Measurements from ENCODE around the gene EXOC7.

Gene EXOC7

DNA sequence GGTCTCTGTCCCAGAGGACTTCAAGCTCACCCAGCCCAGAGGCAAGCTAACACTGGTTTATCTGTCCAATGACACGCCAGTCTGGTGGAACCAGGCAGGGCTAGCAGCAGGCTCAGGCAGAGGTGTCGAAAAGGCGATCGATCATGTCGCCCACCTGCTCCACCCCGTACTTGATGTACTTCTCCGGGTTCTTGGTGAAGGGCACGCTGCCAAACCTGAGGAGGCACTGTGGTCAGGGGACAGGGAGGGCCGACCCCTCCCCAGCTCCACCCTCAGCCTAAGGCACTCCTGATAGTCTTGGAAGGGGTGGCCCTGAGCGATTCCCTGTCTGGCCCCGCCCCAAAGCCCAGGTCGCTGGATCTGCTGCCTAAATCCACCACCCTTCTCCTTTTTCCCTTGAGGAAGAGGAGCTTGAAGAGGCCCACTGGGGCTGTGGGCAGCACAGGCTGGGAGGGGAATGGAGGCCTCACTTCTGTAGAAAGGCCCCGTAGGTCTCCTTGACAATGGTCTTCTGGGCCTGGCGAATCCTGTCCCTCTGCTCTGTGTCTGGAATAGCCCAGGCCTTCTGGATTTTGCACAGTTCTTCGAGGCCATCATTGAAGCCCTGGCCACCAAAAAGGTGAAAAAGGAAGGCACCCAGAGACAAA is 19.9 kb downstream of the EXOC7 start:
- no peak for DNase-seq (ENCODE audit: low spot score)
- TF ChIP-seq, protein P1, sequence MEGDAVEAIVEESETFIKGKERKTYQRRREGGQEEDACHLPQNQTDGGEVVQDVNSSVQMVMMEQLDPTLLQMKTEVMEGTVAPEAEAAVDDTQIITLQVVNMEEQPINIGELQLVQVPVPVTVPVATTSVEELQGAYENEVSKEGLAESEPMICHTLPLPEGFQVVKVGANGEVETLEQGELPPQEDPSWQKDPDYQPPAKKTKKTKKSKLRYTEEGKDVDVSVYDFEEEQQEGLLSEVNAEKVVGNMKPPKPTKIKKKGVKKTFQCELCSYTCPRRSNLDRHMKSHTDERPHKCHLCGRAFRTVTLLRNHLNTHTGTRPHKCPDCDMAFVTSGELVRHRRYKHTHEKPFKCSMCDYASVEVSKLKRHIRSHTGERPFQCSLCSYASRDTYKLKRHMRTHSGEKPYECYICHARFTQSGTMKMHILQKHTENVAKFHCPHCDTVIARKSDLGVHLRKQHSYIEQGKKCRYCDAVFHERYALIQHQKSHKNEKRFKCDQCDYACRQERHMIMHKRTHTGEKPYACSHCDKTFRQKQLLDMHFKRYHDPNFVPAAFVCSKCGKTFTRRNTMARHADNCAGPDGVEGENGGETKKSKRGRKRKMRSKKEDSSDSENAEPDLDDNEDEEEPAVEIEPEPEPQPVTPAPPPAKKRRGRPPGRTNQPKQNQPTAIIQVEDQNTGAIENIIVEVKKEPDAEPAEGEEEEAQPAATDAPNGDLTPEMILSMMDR (IDR thresholded peaks at IDR 0.05; ENCODE audit: extremely low read depth, insufficient read depth, missing control alignments): no peak
- in situ Hi-C loops (cut with MboI; ENCODE audit: low pct_unique_long_range_greater_than_20kb, low sequenced_read_pairs, unreplicated experiment): no loop called here

DNA sequence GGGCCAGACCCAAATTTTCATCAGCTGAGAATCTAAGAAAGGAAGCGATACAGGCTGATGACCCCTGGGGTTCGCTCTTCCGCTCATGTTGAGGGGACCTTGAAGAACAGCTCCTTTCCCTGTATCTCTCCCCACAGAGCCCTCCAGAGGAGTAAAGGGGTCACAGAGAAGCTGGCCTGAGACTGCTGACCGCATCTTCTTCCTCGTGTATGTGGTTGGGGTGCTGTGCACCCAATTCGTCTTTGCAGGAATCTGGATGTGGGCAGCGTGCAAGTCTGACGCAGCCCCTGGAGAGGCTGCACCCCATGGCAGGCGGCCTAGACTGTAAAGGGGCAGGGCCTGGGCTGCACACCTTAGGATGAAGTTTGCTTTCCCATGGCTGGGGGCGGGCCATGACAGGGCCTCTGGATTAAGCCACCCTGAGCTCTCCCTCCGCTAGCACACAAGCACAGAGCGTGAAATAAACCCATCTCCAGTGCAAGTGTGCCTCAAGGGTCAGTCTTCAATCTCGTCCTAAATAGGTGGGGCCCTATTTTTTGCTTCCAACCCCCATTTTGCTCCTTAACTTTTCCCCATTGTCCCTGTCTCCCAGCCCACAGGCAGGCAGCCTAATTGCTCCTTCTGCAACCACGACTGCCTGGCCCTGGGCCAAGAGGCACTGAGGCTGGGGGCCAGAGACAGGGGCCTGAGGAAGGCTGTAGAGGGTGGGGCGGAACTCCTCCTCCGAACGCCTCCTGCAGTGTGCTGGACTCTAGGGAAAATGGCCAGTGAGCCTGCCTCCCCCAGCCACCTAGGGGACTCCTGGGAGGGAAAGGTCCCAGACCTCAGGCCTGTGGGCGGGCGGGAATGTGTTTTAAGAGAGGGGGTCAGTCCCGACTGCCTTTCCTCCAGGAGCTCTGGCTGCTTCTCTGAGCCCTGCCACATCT is 21.0 kb downstream of the EXOC7 start:
- no peak for DNase-seq (ENCODE audit: low spot score)
- TF ChIP-seq, protein P1 (IDR thresholded peaks at IDR 0.05; ENCODE audit: extremely low read depth, insufficient read depth, missing control alignments): no peak
- in situ Hi-C loops (cut with MboI; ENCODE audit: low pct_unique_long_range_greater_than_20kb, low sequenced_read_pairs, unreplicated experiment): no loop called here

DNA sequence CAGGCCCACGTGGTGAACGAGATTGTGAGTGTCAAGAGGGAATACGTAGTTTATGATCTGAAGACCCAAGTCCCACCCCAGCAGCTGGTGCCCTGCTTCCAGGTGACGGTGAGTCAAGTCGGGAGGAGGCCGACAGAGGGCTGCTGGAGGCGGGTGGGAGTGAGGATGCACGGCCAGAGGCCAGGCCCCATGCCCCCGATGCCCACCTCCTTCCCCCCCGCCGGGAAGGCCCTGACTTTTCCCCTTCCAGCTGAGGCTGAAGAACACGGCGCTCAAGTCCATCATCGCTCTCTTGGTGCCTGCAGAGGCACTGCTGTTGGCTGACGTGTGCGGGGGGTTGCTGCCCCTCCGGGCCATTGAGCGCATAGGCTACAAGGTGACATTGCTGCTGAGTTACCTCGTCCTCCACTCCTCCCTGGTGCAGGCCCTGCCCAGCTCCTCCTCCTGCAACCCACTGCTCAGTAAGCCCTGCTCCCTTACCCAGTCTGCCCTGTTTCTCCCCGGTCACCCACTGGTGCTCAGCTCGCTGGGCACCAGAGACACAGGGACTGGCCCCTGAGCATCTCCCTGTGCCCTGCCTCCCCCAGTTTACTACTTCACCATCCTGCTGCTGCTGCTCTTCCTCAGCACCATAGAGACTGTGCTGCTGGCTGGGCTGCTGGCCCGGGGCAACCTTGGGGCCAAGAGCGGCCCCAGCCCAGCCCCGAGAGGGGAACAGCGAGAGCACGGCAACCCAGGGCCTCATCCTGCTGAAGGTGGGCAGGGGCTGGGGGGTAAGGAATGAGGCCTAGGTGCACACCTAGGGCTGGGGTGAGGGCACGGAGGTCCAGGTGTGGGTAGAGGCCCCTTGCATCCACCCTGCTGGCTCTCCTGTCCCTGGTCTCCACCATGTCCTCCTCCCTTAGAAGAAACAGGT is 22.0 kb downstream of the EXOC7 start:
- TF ChIP-seq, protein P1 (IDR thresholded peaks at IDR 0.05; ENCODE audit: extremely low read depth, insufficient read depth, missing control alignments): no peak
- no peak for DNase-seq (ENCODE audit: low spot score)
- in situ Hi-C loops (cut with MboI; ENCODE audit: low pct_unique_long_range_greater_than_20kb, low sequenced_read_pairs, unreplicated experiment): no loop called here

DNA sequence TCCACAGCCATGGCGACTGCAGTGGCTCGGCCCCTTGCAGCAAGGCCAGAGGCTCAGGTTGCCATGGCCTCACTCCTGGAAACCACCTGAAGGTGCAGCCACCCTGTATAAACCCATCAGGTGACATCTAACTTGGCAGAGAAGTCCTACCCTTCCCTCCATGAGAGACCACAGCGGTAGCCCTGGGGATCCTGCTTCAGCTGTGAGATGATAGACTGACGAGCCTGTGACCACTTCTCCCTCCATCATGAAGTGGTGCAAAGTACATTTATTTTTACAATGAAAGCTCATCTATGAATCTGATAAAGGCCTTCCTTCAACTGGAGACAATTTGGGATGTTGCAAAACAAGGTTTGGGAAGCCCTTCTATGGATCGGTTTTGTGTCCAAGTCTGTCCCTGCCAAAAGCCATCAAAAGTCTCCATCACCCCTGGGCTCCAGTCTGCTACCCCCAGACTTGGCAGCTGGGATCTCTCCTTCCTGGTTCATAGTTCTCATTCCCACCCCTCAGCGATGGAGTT is 22.8 kb downstream of the EXOC7 start:
- TF ChIP-seq, protein P1 (IDR thresholded peaks at IDR 0.05; ENCODE audit: extremely low read depth, insufficient read depth, missing control alignments): no peak
- in situ Hi-C loops (cut with MboI; ENCODE audit: low pct_unique_long_range_greater_than_20kb, low sequenced_read_pairs, unreplicated experiment): no loop called here

DNA sequence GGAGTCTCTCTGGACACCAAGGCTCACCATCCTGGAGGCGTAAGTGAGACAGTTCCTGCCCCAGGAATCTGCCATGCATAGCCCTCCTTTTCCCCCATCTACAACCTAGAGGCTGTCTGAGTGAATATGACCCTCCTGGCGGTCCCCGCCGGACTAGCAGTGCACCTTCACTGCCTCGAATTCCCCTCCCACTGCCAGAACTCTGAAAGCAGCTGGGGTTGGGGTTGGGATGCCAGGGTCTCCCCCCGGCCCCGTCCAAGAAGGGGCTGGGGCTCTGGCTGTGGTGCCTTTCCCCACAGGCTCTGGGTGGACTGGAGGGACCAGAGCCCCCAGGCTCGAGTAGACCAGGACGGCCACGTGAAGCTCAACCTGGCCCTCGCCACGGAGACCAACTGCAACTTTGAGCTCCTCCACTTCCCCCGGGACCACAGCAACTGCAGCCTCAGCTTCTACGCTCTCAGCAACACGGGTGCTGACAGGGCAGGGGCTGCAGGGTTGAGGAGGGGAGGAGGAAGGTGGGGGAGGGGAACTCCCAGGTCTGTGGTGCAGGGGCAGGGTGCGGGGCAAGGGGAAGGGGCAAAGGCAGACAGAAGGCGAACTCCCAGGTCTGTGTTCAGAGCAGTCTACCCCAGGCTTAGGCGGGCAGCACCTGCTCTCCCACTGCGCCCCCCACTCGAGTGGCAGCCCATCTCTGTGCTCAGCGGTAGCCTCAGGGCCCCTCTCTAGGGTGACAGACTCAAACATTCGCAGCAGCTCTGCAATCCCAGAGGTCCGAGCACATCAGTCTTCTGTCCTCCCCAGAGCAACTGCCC is 23.4 kb downstream of the EXOC7 start:
- in situ Hi-C loops (cut with MboI; ENCODE audit: low pct_unique_long_range_greater_than_20kb, low sequenced_read_pairs, unreplicated experiment): no loop called here
- DNase-seq (ENCODE audit: low spot score): no peak
- TF ChIP-seq, protein P1 (IDR thresholded peaks at IDR 0.05; ENCODE audit: extremely low read depth, insufficient read depth, missing control alignments): no peak

More for the DNA sequence above, 22.8 kb downstream of the EXOC7 start:
- DNase-seq (ENCODE audit: low spot score): no peak
